Measurements from ENCODE around the gene CCNC.
"Not testable (repeated sequence)": the region's sequence is repeated elsewhere in the genome, so short reads cannot be mapped to it uniquely, and the experiment has no call there.

Gene CCNC

DNA sequence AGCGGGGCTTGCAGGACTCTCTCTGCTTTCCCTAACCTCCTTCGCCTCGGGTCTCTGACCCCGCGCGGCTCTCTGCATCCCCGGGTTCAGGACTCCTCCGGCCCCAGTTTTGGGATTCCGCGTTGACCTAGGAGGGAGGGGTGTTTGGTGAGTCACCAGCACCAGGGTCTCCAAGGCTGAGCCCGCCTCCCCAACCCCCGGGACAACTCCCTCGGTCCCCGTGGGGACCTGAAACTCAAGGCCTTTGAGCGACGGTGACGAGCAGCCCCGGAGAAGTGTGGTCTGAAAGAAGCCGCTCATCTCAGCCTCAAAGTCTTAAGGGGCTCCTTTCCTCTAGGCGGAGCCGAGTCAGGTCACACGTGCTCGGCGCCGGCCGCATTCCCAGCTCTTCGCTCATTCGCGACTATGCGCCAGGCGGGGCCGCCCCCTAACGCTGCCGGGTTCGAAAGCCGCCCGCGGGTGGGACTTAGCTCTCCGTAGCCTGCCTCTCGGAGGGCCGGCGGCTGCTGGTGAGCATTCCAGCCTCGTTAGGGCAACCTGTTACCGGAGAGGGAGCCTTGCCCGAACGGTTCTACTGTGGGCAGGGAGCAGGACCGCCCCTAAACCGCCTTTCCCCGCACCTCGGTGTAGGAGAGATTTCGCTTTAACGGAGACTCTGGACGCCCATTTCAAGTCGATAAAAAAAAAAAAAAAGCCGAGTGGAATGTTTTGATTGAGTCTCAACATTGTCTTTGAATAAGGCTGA is 35.1 kb upstream of the CCNC start:
- no peak for DNase-seq (ENCODE audit: low read depth)

DNA sequence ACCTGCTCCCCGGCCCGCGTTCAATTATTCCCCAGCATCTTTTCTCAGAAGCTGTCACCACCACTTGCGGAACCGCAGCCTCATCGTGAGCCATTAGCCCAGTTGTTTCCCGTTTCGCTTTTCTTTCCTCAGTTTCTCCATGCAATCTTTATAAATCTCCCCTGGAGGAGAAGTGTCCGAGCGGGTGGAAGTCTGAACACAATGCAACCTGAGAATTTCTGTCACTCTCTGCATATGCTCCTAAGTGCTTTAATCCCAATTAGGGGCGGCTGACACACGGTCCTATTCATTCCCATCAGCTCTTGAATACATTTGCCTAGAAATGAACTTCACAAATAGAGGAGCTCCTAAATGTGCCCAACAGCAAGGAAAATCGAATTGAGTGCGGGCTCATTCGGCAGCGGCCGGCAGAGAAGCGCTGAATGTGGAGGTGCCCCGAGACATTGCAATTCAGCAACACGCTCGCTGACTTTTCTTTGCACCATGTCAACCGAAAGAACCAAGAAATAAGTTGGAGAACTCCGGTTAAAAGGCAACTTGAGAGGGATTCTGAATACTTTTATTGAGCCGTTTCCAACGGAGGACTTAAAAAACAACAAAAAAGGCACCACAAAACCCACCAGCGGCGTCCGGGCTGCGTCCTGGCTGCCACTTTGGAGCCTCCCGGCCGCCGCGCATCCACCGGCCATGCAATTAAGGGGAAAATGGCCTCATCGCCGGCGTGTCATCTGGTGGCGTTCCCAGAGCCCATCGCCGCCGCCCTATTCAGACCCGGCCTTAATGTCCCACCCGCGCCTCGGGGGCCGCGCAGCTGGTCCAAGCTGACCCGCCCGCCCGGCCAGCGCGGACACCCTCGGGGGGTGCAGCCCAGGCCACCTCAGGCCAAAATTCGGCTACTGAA is 34.3 kb upstream of the CCNC start:
- no peak for DNase-seq (ENCODE audit: low read depth)

DNA sequence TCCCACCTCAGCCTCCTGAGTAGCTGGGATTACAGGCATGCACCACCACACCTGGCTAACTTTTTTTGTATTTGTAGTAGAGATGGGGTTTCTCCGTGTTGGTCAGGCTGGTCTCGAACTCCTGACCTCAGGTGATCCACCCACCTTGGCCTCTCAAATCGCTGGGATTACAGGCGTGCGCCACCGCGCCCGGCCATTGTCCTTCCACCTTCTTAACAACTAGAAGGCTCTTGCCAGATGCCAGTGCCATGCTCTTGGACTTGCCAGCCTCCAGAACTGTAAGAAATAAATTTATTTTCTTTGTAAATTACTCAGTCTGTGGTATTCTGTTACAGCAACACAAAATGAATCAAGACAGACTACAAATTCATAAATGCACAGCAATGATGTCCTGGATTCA is 26.2 kb upstream of the CCNC start:
- not testable (repeated sequence) for DNase-seq (ENCODE audit: low read depth)

GRCh38 chr6:99592900-99593299 is 24.4 kb upstream of the CCNC start:
- DNase-seq (ENCODE audit: low read depth): no peak

GRCh38 chr6:99591673-99592364 is 23.4 kb upstream of the CCNC start:
- DNase-seq (ENCODE audit: low read depth): no peak

- DNase-seq (ENCODE audit: low read depth): no peak
Measured at GRCh38 chr6:99590728-99591672, 22.5 kb upstream of the CCNC start.

DNA sequence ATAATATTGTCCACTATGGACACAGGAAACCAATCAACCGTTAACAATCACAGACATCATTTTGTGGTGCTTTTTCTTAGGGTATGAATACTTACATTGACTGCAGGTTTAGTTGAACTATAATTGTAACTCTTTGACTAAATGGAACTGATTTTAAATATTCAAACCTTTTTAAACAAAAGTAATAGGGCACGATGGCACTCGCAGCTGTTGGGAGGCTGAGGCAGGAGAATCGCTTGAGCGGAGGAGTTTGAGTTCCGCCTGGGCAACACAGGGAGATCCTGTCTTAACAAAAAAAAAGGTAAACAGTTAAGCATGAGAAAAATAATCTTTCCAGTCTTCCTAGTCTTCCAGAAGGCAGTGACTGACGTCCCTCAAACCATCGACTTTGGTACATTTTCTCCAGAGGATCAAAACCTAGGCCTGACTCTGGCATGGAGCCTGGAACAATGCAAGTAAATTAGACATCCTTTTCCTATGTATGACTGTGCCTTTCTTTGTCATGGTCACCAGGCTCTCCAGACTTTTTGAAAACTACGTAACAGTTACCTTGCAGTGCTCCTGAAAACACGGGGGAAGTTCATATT is 21.5 kb upstream of the CCNC start:
- no peak for DNase-seq (ENCODE audit: low read depth)

GRCh38 chr6:99589290-99589672 is 20.8 kb upstream of the CCNC start:
- DNase-seq (ENCODE audit: low read depth): no peak

DNA sequence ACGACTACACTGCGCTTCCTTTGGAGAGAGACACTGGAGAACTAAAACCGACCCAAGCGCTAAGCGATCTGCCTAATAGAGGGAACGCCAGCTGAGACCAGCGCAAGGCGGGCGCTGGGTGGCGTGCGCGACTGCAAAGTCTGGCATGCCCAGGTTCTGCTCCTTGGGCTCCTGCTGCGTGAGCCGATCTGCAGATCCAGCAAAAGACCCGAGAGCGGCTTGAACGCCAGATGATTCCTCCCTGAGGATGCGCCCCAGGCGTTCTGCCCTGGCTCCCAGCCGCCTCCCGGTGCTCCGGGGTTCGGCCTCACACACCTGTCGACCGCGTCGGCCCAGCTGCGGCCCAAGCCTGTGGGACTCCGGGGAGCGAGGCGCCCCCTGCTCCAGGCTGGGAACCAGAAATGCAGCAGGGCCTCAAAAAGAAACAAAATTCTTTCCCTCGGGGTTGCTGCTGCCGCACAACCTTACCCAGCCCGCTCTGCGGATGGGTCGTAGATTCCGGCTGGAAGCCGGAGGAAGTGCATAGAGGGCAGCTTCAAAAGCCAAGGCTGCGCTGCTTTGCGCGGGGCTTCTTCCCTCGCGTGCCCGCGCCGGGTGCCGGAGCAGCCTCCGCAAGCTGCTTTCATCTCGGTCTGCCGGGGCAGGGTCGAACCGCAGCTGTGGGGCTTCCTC is 20.3 kb upstream of the CCNC start:
- no peak for DNase-seq (ENCODE audit: low read depth)

- DNase-seq (ENCODE audit: low read depth): no peak
Measured at GRCh38 chr6:99587792-99588191, 19.3 kb upstream of the CCNC start.

DNA sequence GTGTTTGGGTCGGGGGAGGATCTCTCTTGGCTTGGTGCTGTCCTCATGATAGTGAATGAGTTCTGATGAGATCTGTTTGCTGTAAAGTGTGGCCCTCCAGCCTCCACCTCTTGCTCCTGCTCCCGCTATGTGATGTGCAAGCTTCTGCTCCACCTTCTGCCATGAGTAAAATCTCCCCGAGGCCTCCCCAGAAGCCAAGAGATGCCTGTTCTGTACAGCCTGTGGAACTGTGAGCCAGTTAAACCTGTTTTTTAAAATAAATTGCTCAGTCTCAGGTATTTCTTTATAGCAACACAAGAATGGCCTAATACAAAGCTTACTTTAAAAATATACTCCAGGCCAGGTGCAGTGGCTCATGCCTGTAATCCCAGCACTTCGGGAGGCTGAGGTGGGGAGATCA is 11.3 kb upstream of the CCNC start:
- DNase-seq (ENCODE audit: low read depth): no peak

DNA sequence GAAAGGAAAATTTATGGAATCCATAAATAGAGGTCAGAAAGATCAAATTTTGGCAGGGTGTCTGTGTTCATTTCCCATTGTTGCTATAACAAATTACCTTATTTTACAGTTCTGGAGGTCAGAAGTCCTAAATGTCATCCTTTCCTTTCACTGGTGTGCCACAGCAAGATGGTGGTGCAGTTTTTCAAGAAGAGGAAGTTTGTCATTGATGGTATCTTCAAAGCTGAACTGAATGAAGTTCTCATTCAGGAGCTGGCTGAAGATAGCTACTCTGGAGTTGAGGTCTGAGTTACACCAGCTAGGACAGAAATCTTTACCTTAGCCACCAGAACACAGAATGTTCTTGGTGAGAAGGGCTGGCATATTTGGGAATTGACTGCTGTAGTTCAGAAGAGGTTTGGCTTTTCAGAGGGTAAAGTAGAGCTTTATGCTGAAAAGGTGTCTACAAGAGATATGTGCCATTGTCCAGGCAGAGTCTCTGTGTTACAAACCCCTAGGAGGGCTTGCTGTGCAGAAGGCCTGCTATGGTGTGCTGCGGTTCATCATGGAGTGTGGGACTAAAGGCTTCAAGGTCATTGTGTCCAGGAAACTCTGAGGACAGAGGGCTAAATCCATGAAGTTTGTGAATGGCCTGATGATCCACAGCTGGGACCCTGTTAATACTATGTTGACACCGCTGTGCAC is 7.2 kb upstream of the CCNC start:
- no peak for DNase-seq (ENCODE audit: low read depth)

- no peak for DNase-seq (ENCODE audit: low read depth)
Measured at GRCh38 chr6:99573980-99574617, 5.6 kb upstream of the CCNC start.

- DNase-seq (ENCODE audit: low read depth): no peak
Measured at GRCh38 chr6:99563056-99563723, 5.3 kb downstream of the CCNC start.

- no peak for DNase-seq (ENCODE audit: low read depth)
Measured at GRCh38 chr6:99560668-99561067, 7.8 kb downstream of the CCNC start.

DNA sequence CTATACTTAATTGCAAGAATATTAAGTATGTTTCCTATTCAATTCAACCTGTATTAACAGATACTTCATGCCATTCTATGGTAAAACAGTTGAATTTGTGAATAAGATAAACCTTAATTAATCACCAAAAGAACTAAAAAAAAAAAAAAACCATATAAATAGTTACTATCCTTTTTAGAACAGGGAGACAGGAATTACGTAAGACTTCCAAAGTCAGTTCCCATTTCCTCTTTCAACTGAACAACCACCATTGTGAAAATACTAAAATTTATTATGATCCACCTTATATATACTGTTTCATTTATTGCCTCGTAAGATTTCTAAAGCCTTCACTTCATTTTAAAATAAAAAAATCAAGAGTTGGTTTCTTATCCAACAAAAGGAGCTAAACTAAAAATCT is 9.4 kb downstream of the CCNC start:
- DNase-seq (ENCODE audit: low read depth): no peak

- no peak for DNase-seq (ENCODE audit: low read depth)
Measured at GRCh38 chr6:99553888-99554287, 14.6 kb downstream of the CCNC start.

- DNase-seq (ENCODE audit: low read depth): no peak
Measured at GRCh38 chr6:99550046-99550748, 18.3 kb downstream of the CCNC start.

All from HS-27A (cell line).